CD14-positive monocyte (primary cell): ENCODE data around the gene ANKRD40. TPM values are rescaled to one million over a fixed set of nuclear protein-coding genes. Genes with fewer than 3 reads are reported as not detected.

Experiments used
- DNase-seq, 3 donors: peaks; one replicate each; pipeline ENCODE4 v3.0.0-alpha.2; 2011 to 2022
- H2AFZ ChIP-seq: 2 replicates; pipeline ENCODE4 v1.6.0; 2012; ENCODE audit warnings: mild to moderate bottlenecking, low read depth, low read length, inconsistent platforms; ENCODE audit not compliant: insufficient read depth, poor library complexity, severe bottlenecking
- H3K27ac ChIP-seq, 2 donors: 1 replicate in 1 of 2; 2 replicates in 1 of 2; pipeline ENCODE4 v1.5.1; 2012 to 2013; ENCODE audit warnings: low read length in 2 of 2, control low read depth in 1 of 2, inconsistent platforms in 1 of 2, low read depth in 1 of 2, mild to moderate bottlenecking in 1 of 2
- H3K27me3 ChIP-seq, 2 donors: one replicate each; pipeline versions ENCODE4 v1.6.0 to v1.6.1; 2011 to 2013; ENCODE audit warnings: low read length in 2 of 2; ENCODE audit not compliant: control insufficient read depth in 2 of 2, insufficient read depth in 2 of 2
- H3K36me3 ChIP-seq, 2 donors: replicated peaks in 1 of 2; 1 replicate in 1 of 2; 2 replicates in 1 of 2; pipeline versions ENCODE4 v1.5.1 to v1.6.1; 2012 to 2013; ENCODE audit warnings: low read length in 2 of 2, control low read depth in 1 of 2, inconsistent platforms in 1 of 2, mild to moderate bottlenecking in 1 of 2; ENCODE audit not compliant: insufficient read depth in 2 of 2, control insufficient read depth in 1 of 2
- H3K4me1 ChIP-seq, 2 donors: 1 replicate in 1 of 2; 2 replicates in 1 of 2; pipeline versions ENCODE4 v1.5.1 to v1.6.1; 2012 to 2013; ENCODE audit warnings: low read length in 2 of 2, control low read depth in 1 of 2, inconsistent platforms in 1 of 2, mild to moderate bottlenecking in 1 of 2, moderate library complexity in 1 of 2; ENCODE audit not compliant: insufficient read depth in 2 of 2, control insufficient read depth in 1 of 2
- H3K4me2 ChIP-seq: replicated peaks from 2 replicates; pipeline ENCODE3; 2012; ENCODE audit warnings: low read length, moderate library complexity, mild to moderate bottlenecking; ENCODE audit not compliant: poor library complexity, severe bottlenecking; ENCODE audit errors: extremely low read depth
- H3K4me3 ChIP-seq, 3 experiments: fragments of 200-600 bp in 1 of 3; sonication (generic) in 1 of 3; replicated peaks in 1 of 3; 1 replicate in 2 of 3; 2 replicates in 1 of 3; pipeline ENCODE4 v1.5.1; 2011 to 2013; ENCODE audit warnings: low read length in 3 of 3, mild to moderate bottlenecking in 3 of 3, control low read depth in 2 of 3, low read depth in 2 of 3, inconsistent platforms in 1 of 3, moderate library complexity in 1 of 3
- H3K79me2 ChIP-seq: 2 replicates; pipeline ENCODE4 v1.6.0; 2012; ENCODE audit warnings: mild to moderate bottlenecking, control low read depth, inconsistent platforms, low read length, moderate library complexity; ENCODE audit not compliant: insufficient read depth
- H3K9ac ChIP-seq: 2 replicates; pipeline ENCODE4 v1.6.0; 2017; ENCODE audit warnings: low read length, mild to moderate bottlenecking; ENCODE audit not compliant: insufficient read depth, poor library complexity, severe bottlenecking
- H3K9me3 ChIP-seq, 2 donors: replicated peaks in 1 of 2; 1 replicate in 1 of 2; 2 replicates in 1 of 2; pipeline versions ENCODE4 v1.5.1 to v1.6.1; 2012 to 2013; ENCODE audit warnings: low read length in 2 of 2, control low read depth in 1 of 2; ENCODE audit not compliant: control insufficient read depth in 1 of 2, insufficient read depth in 1 of 2
- H4K20me1 ChIP-seq: 2 replicates; pipeline ENCODE4 v1.6.0; 2012; ENCODE audit warnings: mild to moderate bottlenecking, low read length, control low read depth, moderate library complexity; ENCODE audit not compliant: insufficient read depth
- H3K27ac Mint-ChIP-seq, 7 donors: one replicate each; pipeline ENCODE4 v1.8.0; 2020; ENCODE audit warnings: mild to moderate bottlenecking in 7 of 7, mixed read lengths in 7 of 7, moderate library complexity in 6 of 7, inconsistent platforms in 2 of 7
- H3K27me3 Mint-ChIP-seq, 3 donors: one replicate each; pipeline ENCODE4 v1.8.0; 2021 to 2022; ENCODE audit warnings: low read depth in 3 of 3, mild to moderate bottlenecking in 3 of 3, mixed read lengths in 3 of 3, moderate library complexity in 3 of 3, inconsistent platforms in 1 of 3
- H3K36me3 Mint-ChIP-seq, 2 donors: one replicate each; pipeline ENCODE4 v1.8.0; 2020; ENCODE audit warnings: mixed read lengths in 2 of 2, inconsistent platforms in 1 of 2, mild to moderate bottlenecking in 1 of 2
- H3K4me1 Mint-ChIP-seq: one replicate; pipeline ENCODE4 v1.8.0; 2020; ENCODE audit warnings: mild to moderate bottlenecking, mixed read lengths
- H3K4me3 Mint-ChIP-seq, 2 donors: one replicate each; pipeline ENCODE4 v1.8.0; 2020; ENCODE audit warnings: mild to moderate bottlenecking in 2 of 2, mixed read lengths in 2 of 2, moderate library complexity in 1 of 2
- H3K9me3 Mint-ChIP-seq, 7 donors: one replicate each; pipeline ENCODE4 v1.8.0; 2020 to 2022; ENCODE audit warnings: mixed read lengths in 7 of 7, mild to moderate bottlenecking in 6 of 7, moderate library complexity in 6 of 7, inconsistent platforms in 2 of 7
- WGBS: methylation state at CpG from one replicate; pipeline ENCODE4 v1.1.5; 2013; ENCODE audit warnings: missing lambda C conversion rate; ENCODE audit not compliant: insufficient coverage; 5-methylcytosine and 5-hydroxymethylcytosine counted together
- intact Hi-C, 2 donors: fragments of 100-400 bp; cut with micrococcal nuclease; formaldehyde crosslinking; loops; one replicate each; pipeline versions ENCODE4 v1.15.0 to v1.15.1; 2023
- polyA plus RNA-seq, 3 donors: library from polyadenylated mRNA; depleted of rRNA in 1 of 3; unstranded in 2 of 3; stranded (reverse) in 1 of 3; fragments of 300-500 nt in 2 of 3; fragments of >200 nt in 1 of 3; fragmentation: Illumina TruSeq in 2 of 3; gene quantifications; 1 replicate in 2 of 3; 2 replicates in 1 of 3; pipeline ENCODE4 v1.2.3, GENCODE V29; 2012 to 2021
- TF ChIP-seq, protein P1 (sequence below): fragments of 200-600 bp; IDR thresholded peaks from one replicate; pipeline ENCODE4 v1.8.0; 2022; ENCODE audit warnings: antibody characterized with exemption, mild to moderate bottlenecking

Gene ANKRD40
- polyA plus RNA-seq, 3 donors, result 3.4 to 21.8 (median 3.4) TPM

GRCh38 chr17:50685334-50685665 lies 22.4 kb downstream of the ANKRD40 start:
- Histone ChIP-seq H3K4me3 (no peak overlapping the region), H3K36me3 (no peaks in the 10 kb centered on the region), H3K27ac (no peak overlapping the region), H3K4me2 (no peak overlapping the region), H3K27me3 (no peaks in the 10 kb centered on the region), H3K79me2 (no peaks in the 10 kb centered on the region), H4K20me1 (no peaks in the 10 kb centered on the region), H3K4me1 (peaks cover 5 to 9% of the 10 kb centered on the region in 2 donors), H3K9ac (no peak overlapping the region), H3K9me3 (no peaks in the 10 kb centered on the region), H2AFZ (no peak overlapping the region)
- Mint-ChIP-seq H3K27ac (no peak overlapping the region), H3K36me3 (no peaks in the 10 kb centered on the region), H3K4me3 (no peak overlapping the region), H3K4me1 (peaks cover 9% of the 10 kb centered on the region), H3K27me3 (peaks cover 8 to 16% (median 8%) of the 10 kb centered on the region in 3 donors), H3K9me3 (no peaks in the 10 kb centered on the region)
- intact Hi-C loops, result no loop called here
- TF ChIP-seq, protein P1, sequence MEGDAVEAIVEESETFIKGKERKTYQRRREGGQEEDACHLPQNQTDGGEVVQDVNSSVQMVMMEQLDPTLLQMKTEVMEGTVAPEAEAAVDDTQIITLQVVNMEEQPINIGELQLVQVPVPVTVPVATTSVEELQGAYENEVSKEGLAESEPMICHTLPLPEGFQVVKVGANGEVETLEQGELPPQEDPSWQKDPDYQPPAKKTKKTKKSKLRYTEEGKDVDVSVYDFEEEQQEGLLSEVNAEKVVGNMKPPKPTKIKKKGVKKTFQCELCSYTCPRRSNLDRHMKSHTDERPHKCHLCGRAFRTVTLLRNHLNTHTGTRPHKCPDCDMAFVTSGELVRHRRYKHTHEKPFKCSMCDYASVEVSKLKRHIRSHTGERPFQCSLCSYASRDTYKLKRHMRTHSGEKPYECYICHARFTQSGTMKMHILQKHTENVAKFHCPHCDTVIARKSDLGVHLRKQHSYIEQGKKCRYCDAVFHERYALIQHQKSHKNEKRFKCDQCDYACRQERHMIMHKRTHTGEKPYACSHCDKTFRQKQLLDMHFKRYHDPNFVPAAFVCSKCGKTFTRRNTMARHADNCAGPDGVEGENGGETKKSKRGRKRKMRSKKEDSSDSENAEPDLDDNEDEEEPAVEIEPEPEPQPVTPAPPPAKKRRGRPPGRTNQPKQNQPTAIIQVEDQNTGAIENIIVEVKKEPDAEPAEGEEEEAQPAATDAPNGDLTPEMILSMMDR, result no peak
- WGBS, result no CpG with 5 or more reads among the region's 1 CpG
- no peak for DNase-seq

DNA sequence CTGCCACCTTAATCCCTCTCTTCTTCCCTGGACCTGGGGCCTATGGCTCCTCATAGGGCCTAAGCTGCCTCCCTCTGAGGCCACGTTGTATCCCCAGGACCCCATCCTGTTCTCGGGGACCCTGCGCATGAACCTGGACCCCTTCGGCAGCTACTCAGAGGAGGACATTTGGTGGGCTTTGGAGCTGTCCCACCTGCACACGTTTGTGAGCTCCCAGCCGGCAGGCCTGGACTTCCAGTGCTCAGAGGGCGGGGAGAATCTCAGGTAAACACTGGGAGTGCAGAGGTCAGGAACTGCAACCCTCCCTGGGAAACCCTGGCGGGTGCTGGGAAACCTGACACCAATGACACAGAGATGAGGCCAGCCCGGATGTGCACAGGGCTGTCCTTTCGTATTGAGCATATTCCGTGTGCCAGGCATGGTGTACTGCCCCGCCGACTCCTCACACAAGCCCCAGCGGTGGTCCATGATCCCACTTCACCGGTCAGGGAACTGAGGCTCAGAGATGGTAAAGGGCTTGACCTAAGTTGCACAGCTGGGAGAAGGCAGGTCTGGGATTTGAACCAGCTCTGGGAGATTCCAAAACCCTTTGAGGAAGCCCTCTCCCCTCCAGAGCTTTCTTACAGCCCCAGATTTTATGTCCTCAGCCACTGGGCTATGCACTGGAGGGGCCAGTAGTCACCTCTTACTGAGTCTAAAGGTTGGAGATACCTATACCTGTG lies 22.9 kb downstream of the ANKRD40 start:
- Histone ChIP-seq H2AFZ (no peak overlapping the region), H3K4me3 (no peak overlapping the region), H3K27ac (no peak overlapping the region), H3K36me3 (no peaks in the 10 kb centered on the region), H3K9me3 (no peaks in the 10 kb centered on the region), H3K9ac (no peak overlapping the region), H3K4me1 (peaks cover 5 to 9% of the 10 kb centered on the region in 2 donors), H4K20me1 (no peaks in the 10 kb centered on the region), H3K79me2 (no peaks in the 10 kb centered on the region), H3K4me2 (no peak overlapping the region), H3K27me3 (no peaks in the 10 kb centered on the region)
- TF ChIP-seq, protein P1, result no peak
- Mint-ChIP-seq H3K9me3 (no peaks in the 10 kb centered on the region), H3K4me1 (peaks cover 9% of the 10 kb centered on the region), H3K36me3 (no peaks in the 10 kb centered on the region), H3K27ac (no peak overlapping the region), H3K4me3 (no peak overlapping the region), H3K27me3 (peaks cover 8 to 16% (median 11%) of the 10 kb centered on the region in 3 donors)
- no peak for DNase-seq
- 98% methylated on average over 15 of the region's 15 CpGs for WGBS
- intact Hi-C loops, result loop anchor here (5.0 kb wide), 3 partner anchors 132 to 202 kb away; partner anchors contain the start of gene SPATA20 (in 1 of the 2)
